Breast epithelium (tissue), 3 donors: ENCODE data around the gene UCK2.

Source experiments
- CTCF ChIP-seq, 3 donors: fragments of 450-650 bp; IDR thresholded peaks; one replicate each; pipeline ENCODE4 v1.5.1; 2016 to 2017; ENCODE audit warnings: antibody characterized with exemption in 3 of 3, mild to moderate bottlenecking in 3 of 3, moderate library complexity in 3 of 3
- POLR2A ChIP-seq: fragments of 450-650 bp; IDR thresholded peaks from one replicate; pipeline ENCODE4 v1.6.1; 2016; ENCODE audit warnings: antibody characterized with exemption, mild to moderate bottlenecking, moderate library complexity

GRCh38 chr1:165875171-165875570, 47.8 kb downstream of the UCK2 start:
- no peak for TF ChIP-seq CTCF (IDR thresholded peaks at IDR 0.05)
- TF ChIP-seq POLR2A: no peak
